Measurements from ENCODE around the gene ZBTB12.

- TF ChIP-seq EP300 (IDR thresholded peaks at IDR 0.05) (no peak), CTCF (IDR thresholded peaks at IDR 0.05) (no peak), POLR2A (IDR thresholded peaks at IDR 0.05) (no peak), POLR2AphosphoS5 (IDR thresholded peaks at IDR 0.05) (no peak)
Measured at GRCh38 chr6:31887173-31888007, 14.5 kb downstream of the ZBTB12 start.
